Activated T-cell treated with anti-CD3 and anti-CD28 coated beads, Interleukin-2, amount 50 U/mL, for 1 hour (primary cell): ENCODE results near the gene CUX1.

Source experiments
- DNase-seq: peaks from one replicate; pipeline ENCODE4 v3.0.0-alpha.2; 2020

CUX1 gene

DNA sequence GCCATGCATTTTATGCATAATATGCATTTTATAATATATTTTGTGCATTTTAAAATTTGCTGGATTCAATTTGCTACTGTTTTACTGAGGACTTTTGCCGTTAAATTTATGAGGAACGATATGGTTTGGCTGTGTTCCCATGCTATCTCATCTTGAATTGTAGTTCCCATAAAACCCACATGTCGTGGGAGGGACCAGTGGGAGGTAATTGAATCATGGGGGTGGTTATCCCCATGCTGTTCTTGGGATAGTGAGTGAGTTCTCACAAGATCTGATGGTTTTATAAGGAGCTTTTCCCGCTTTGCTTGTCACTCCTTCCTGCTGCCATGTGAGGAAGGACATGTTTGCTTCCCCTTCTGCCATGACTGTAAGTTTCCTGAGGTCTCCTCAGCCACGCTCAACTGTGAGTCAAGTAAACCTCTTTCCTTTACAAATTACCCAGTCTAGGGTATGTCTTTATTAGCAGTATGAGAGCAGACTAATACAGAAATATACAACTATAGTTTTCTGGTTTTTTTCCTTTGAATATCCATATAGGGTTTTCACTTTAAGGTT is 267.9 kb downstream of the CUX1 start:
- no peak for DNase-seq

DNA sequence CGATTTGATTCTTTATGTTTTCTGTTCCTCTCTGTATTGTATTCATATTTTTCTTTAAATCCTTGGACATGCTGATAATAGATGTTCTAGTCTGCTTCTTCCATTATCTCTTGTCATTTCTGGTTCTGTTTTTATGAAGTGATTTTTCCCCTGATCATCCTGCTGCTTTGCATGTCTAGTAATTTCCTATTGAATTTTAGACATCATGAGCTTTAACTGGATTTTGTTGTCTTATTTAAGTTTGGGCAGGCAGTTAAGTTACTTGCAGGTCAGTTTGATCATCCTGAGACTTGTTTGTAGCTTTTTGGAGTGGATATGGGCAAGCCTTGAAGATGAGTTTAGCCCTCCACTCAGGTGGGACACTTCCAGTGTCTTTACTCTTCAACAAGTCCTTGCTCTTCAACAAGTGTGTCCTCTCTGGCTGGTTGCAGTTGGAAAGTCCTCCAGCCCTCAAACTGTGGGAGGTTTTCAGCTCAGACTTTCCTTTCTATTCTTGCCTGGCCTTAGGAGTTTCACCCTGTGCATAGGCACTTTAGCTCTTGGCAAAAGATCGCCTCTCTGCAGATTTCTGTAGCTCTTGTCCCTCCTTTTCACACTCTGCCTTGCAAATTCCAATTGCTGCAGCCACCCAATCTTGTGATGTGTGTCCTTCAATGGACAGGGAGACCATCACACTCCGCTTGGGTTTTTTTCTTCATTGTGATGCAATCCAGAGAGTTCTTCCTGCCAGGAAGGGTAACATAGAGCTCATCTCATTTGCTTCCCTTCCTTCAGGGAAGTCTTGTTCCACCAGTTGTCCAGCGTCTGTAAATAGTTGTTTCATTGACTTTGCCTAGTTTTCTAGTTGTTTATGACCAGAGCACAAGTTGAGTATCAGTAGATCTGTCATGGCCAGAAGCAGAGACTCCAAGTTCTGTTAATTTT is 272.0 kb downstream of the CUX1 start:
- no peak for DNase-seq

DNA sequence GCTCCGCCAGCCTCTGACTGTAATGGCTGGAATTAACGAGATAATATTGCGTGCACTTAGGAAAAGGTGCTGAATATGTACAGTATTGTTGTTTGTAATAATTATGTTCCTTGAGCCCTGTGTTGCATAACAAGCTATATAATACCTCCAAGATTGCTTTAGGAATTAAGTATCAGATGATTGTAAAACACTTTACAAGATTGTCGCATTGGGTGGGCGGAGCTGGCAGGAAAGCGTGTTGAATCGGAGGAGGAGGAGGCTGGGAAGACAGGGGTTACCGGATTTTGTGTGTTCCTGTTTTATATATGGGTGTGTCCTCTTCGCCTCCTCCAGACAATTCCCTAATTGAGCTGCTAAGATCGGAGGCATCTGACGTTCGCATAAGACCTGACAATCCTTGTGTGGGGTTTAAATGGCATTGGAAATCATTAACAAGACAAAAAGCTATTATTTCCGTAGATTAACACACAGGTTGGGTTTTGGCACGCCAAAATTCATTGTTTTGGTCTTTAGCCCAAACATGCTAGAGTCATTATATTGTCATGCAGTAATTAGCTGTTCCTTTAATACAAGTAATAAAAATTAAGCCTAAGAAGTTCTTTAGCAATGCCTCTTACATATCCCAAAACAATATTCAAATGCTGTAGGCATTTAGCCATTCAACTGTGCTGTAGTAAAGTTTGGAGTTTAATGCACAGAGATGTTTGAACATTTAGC is 276.3 kb downstream of the CUX1 start:
- no peak for DNase-seq

DNA sequence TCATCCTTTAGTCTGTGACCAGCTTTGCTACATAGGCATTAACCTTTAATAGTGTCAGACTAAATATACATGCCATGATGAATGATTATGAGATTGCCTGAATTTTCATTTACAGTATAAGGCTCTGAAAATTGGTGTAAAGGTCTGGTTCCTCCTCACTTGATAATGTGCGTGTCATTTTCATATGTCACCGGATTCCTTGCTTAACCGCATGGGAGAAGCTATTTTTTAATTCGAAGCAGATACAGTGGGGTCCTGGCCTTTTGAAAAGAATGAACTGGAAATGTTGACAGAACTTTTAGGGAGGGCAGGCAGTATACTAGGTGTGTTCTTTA is 276.9 kb downstream of the CUX1 start:
- no peak for DNase-seq

DNA sequence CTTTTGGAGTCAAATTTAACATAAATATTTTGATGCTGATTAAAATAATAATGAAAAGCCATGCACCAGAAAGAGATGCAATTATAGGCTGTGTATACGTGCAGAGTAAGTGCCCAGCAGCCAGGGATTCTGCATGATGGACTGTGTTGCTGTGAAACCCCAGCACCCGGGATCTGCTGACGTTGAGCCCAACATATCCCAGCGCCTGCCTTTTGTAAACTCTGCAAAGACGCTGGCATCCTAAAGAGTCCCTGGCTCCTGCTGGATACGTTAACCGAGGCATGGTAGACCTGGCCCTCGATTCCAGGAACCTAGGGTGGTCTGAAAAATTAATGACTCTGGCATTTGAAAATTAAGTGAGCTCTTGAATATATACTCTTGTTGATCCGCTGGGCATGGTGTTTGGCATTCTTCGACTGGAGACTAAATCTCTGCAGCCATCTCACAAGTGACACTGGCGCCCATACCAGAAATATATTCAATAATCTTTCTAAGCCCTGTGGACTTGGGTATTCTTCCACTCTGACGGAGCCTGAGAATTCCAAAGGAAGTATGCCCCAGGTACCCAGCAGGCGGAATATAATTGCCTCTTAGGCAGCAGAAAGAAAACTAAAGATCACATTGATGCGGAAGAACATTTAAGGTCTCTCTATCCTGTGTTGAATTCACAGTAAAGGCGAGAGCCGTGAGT is 278.0 kb downstream of the CUX1 start:
- DNase-seq = no peak

DNA sequence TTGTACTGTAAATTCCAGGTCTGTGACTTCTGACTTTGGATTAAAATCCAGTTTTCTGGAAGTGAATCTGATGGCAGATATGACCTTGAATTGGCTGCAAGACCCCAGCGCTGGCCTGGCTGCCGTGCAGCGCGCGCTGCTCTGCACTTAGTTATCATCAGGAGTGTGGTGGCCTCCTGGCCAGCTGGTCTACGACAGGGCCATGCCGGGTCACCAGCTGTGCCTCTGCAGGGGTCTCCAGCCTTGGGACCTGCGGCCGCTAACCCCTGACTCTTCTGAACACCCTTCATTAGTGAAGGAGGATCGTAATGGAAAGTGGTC is 278.5 kb downstream of the CUX1 start:
- DNase-seq = no peak

DNA sequence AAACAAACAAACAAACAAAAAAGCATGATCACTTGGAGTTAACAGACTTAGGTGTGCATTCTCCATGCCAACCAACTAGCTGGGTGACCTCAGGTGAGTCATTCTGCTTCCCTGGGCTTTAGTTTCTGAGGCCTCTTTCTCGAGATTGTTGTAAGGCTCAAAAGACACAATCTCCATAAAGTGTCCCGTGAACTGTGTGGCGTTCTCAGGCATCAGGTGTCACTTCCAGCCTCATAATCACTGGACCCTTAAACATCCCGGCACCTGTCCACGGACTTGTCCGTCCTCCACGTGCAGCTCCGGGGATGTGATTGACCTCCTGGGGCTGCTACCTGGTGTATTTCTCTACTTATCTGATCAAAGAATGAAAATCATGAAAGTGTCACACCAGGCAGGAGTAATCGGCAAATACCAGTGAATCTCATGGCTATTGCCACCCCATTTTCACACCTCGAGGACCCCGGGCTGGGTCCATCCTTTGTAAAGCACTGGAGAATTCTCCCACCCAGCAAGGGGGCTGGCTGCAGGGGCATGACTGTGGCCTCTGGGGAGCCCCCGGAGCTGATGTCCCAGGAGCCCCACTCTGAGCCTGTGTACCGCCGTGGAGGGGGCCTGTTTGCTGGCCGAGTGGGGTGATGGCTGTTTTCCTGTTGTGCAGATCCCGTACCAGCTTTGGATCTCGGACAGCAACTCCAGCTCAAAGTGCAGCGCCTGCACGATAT is 279.4 kb downstream of the CUX1 start:
- DNase-seq = no peak

DNA sequence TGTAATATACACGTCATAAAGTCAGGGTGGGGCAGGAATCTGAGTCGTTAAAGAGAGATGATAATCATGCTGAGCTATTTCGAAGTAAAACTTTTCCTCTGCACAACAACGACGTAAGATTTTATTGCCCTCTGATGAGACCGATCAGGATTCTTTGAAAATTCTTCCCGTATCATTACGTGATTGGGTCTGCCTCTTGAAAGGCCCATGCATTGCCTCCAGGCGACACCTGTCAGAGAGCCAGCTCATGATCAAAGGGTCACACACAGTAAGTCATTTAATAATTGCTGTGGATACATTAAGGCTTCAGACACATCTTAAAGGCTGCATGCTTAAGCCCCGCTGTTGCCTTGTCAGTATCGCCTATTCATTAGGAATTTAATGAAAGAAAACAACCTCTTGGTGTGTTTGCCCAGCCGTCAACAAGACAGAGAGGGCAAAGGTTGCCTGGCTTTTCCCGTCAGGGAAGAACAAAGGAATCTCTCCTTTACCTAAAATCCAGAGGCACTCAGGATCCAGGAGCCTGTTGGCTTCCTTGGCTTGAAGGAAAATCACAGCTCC is 280.3 kb downstream of the CUX1 start:
- no peak for DNase-seq

DNA sequence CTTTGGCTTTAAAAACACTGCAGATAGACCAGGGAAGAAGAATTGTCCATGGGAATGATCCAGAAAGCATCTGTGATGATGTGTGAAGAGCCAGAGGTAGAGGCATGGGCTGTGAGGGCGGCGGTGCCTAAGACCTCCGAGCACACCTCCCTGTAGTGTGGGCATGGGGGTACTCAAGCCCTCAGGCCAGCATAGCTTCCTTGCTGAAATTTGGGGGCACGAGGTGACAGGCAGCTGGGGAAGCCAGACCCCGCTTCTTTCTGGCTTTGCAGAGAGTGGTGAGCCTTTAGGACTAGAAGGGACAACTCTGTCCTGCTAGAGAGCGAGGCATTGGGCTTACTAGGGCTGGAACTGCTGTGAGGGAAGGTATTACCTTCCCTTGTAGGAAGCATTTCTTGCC is 281.6 kb downstream of the CUX1 start:
- DNase-seq = no peak

DNA sequence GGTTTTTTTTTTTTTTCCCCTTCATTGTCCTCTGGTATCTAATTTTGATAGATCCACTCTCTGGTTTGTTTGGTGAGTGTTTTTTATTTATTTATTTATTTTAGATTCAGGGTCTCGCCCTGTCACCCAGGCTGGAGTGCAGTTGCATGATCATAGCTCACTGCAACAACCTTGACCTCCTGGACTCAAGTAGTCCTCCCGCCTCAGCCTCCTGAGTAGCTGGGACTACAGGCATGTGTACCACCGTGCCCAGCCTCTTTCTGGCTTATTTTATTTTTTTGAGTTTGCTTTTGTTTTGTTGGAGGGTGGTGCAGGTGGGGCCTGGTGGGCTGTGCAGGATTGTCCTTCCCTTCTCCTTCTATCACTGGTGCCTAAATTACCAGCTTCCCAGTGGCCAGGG is 282.0 kb downstream of the CUX1 start:
- DNase-seq = no peak

DNA sequence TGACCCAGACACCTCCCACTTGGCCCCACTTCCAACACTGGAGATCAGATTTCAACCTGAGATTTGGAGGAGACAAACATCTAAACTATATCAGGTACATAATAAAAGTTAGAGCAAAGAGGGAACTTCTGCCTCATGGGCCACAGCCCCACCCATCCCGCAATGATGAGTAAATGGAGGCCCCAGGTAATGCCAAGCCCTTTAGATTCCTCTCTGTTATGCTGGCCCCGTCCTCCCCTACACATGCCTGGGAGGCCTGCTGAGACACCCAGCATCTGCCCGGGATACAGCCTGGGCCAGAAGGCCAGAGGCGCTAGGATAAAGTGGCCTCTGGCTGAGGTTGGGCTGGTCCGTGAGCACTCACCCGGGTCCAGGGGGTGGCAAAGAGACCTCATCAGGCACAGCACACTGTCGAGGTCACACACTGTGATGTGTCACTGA is 283.7 kb downstream of the CUX1 start:
- DNase-seq = no peak

DNA sequence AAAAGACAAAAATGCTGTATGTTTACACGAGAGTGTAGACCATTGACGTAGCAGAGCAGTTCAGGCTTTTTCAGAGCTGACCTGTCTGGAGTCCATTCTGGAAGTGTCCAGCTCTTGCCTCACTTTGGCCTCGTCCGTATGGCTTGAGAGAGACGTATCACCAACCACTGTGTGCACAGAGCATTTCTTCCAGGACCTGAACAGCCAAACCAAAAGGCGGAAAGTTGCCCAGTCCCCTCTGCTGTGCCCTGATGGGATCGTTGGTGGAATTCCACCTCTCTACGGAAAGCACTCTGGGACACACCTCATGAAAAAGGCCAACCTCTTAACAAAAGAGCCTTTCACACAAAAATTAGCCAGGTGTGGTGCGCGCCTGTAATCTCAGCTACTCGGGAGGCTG is 284.5 kb downstream of the CUX1 start:
- DNase-seq = no peak

DNA sequence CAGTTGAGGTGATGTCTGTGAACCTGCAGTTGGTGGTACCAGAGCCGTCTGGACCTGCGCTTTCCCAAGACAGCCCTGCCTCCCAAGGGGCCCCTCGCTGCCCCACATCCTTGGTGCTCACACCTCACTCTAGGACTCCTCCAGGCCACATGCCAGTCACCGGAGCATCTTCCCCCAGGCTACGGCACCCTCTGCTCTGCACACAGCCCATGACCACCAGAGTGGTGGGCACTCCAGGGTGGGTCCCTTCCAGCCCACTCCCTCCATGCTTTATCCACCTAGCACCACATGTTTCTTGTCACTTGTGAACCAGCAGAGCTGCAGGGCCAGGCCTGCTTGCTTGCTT is 285.6 kb downstream of the CUX1 start:
- no peak for DNase-seq

DNA sequence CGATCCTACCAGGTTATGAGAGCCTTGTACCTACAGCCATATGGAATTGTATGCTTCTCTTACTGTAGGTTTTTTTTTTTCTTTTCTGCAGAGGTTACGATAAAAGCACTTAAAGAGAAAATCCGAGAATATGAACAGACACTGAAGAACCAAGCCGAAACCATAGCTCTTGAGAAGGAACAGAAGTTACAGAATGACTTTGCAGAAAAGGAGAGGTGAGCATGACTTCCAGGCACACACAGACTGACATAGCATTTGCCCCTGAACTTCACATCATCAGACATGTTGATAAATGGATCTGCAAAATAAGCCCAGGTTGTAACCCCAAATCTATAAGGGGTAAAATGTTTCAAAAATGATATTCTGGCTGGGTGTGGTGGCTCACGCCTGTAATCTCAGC is 286.8 kb downstream of the CUX1 start:
- no peak for DNase-seq

DNA sequence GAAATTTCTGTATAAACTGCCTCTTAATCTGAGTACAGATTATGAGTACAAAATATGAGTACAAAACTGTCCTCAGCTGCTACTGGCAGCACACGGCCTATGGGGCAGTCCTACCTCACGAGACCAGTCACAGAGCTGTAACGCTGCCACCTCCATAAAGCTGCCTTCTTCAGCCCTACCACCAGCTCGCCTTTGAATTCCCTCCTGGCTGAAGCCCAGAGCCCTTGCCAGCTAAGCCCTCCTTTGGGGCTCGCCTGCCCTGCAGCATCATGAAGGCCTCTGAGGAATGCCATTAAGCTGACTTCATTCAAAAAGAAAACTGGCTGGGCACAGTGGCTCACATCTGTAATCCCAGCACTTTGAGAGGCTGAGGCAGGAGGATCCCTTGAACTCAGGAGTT is 289.2 kb downstream of the CUX1 start:
- no peak for DNase-seq

DNA sequence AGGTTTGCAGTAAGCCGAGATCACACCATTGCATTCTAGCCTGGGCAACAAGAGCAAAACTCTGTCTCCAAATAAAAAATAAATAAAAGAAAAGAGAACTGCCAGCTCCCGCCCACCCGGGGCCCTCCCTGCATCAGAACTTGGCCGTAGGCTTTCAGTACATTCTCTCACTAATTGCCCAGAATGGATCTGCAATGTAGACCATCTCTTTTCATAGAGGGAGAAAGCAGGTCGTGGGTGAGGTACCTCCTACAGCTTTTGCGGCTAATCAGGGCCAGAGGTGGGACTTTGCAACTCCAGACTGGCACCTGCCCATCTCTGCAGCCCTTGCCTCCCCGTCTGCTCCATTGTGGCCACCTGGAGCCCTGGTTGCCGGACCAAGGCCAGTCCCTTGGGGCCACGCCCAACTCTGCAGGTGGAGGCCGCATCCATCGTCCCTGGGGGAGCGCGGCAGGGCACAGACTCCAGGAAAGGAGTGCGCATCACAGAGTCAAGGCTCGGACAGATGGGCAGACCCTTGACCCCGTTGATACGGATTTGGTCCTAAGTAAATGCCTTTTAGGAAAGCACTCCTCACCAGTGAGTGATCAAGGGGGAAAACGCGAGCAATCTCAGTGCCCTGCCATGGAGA is 290.2 kb downstream of the CUX1 start:
- no peak for DNase-seq

DNA sequence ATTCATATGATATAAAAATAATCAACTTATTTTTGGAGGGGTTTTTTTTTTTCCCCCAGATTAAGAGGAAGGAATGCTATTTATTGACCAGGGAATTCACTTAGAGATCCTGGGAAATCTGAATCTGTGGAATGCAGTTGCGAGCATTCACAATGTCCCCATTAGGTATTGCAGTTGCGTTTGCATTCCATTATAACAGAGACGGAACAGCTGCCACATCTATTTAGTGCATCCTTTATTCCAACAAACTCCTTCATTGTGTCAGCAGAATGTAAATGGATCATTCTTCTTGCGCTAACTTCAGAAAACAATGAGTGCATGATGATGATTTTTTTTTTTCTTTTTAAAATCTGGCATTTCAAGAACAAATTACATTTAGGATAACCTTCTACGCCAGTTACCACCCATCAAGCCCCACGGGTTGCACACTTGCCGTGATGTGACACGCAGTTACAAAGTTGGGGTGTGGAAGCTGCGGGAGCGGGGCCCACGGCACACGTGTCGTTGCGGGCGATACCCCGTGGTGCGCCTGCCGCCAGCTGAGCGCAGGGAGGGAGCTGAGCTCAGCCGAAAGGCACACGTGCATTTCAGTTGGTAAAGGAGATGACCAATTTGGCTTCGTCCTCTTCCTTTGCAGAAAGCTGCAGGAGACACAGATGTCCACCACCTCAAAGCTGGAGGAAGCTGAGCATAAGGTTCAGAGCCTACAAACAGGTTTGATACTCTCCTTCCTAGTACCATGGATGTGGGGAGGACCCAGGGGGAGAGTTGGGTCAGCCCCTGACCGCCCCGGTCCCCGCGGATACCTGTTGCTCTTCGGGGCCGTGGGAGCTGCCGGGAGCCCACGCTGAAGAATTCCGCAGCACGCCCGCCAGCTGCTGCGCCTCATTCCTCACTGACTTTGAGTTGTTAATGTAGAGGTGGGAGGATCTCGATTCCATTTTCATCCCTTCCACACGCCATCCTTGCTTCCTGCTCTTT is 293.9 kb downstream of the CUX1 start:
- no peak for DNase-seq

DNA sequence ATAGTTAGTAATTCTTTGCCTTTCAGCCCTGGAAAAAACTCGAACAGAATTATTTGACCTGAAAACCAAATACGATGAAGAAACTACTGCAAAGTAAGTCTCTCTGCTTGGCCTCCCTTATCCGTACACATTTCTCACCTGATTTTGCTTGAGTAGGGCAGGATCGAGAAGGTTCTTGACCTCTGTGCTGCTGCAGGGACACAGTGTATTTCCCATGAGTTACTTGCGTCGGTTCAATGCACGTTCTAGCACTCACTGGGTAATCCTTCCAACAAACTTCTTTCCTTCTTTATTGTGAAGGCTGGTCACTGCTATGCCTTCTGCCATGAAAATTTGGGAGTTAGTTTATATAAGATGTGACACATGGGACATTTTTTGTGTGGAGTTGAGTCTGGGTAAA is 297.8 kb downstream of the CUX1 start:
- DNase-seq = no peak

DNA sequence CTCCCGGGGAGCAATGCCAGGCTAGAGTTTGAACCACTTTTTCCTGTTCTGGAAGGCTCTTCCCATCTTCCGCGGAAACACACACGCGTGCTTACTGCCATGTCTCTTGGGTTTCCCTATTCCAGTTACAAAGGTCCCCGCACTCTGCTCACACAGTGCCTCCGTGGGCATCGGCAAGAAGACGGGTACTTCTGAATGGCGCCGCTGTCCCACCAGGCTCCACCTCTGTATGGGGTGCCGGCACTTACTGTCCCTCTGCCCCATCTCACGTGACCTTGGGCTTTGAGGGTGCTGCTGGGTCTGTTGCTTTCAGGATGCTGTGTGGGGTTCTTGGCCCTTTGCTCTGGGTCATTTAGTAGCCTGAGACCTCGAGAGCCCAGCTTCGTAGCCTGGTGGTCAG is 298.5 kb downstream of the CUX1 start:
- no peak for DNase-seq

DNA sequence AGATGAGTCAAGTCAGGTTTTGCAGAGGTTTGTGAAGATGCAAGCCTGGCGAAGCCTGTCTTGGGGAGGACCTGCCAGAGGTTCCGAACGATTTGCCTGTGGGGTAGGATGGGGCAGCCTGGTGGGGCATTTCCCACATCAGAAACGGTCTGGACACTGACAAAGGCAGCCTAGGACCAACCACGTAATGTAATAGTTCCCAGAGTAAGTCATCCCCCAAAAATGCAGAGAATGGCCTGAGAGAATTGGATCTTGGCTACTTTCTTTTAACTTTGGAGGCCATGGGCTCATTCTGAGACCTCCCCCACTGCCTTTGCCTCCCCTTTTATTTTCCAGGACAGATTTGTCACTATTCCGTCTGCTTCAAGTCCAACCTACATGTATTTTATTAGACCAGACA is 300.3 kb downstream of the CUX1 start:
- no peak for DNase-seq

DNA sequence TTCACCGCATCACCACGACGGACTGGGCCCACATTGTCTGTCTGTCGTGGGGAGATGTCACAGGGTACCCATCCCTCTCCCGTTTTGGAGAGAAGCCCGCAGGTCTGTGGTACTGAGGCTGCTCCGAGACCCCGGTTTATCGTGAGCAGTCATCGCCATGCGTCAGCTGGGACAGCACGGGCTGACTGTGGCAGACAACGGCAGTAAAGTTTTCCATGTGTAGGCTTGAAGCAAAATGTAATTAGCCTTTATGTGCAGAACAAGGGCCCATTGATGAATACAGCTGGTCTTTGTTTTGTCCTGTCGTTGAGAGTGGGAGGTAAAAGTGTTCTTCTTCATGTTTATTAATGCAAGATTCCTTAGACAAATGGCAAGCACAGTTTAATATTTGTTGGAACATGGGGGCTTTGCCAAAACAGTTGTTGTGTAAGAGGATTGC is 301.8 kb downstream of the CUX1 start:
- DNase-seq = no peak
